H7 (cell line): ENCODE data around the gene DDX39B. TPM values are rescaled to one million over a fixed set of nuclear protein-coding genes. Genes with fewer than 3 reads are reported as not detected.
A peak's percentile ranks its signal among the peaks of the same experiment; 100 is the strongest.
"Not testable (repeated sequence)": the region's sequence is repeated elsewhere in the genome, so short reads cannot be mapped to it uniquely, and the experiment has no call there.

Source experiments
- DNase-seq: peaks from one replicate; pipeline ENCODE4 v3.0.0; 2012
- H3K27me3 ChIP-seq: 2 replicates; pipeline ENCODE4 v1.6.0; 2011; ENCODE audit warnings: mild to moderate bottlenecking, low read length; ENCODE audit not compliant: control insufficient read depth, insufficient read depth
- H3K36me3 ChIP-seq: replicated peaks from 2 replicates; pipeline ENCODE4 v1.5.1; 2011; ENCODE audit warnings: low read length; ENCODE audit not compliant: control insufficient read depth, insufficient read depth
- H3K4me3 ChIP-seq: 2 replicates; pipeline ENCODE4 v1.5.1; 2011; ENCODE audit warnings: low read depth, mild to moderate bottlenecking, control low read depth, low read length, moderate library complexity; ENCODE audit not compliant: insufficient read depth
- total RNA-seq: library from RNA; depleted of rRNA; stranded (reverse); fragments of >200 nt; shearing (Covaris generic); gene quantifications from 2 replicates; pipeline ENCODE4 v1.2.3, GENCODE V29; 2014

Gene DDX39B
- total RNA-seq, 1 experiment from 2014 or later: 872 TPM

DNA sequence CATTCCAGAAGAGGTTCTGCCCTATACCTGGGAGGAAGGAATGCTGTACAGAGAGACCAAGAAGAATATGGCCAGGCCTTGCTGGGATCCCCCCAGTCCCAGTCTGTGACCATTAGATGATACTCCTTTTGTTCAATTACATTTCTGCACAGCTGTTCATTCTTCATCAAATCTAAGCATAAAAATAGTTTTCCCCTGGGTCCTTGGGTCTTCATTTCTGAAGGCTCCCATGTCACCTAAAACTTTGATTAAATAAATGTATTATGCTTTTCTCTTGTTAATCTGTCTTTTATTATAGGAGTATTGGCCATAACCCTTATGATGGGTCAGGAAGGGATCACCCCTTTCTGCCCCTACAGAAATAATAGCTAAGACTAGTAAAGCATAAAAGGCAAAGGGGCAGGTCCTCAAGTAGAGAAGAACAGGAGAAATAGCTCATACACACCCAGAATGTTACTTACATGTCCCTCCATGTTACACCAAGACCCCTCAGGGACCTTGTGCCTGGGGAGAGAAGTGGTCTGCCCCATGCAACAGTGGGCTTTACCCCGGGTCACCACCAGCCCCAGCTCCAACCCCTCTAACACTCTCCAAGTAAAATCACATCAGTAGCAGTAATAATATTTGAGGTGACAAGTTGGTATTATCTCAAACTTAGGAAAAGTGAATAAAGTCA is 28.2 kb upstream of the DDX39B start:
- no peaks in the 10 kb centered on the region for H3K36me3 ChIP-seq
- no peaks in the 10 kb centered on the region; the same call in 1 of the 2 replicates for H3K27me3 ChIP-seq
- H3K4me3 ChIP-seq: no peak overlapping the region
- DNase-seq: no peak

DNA sequence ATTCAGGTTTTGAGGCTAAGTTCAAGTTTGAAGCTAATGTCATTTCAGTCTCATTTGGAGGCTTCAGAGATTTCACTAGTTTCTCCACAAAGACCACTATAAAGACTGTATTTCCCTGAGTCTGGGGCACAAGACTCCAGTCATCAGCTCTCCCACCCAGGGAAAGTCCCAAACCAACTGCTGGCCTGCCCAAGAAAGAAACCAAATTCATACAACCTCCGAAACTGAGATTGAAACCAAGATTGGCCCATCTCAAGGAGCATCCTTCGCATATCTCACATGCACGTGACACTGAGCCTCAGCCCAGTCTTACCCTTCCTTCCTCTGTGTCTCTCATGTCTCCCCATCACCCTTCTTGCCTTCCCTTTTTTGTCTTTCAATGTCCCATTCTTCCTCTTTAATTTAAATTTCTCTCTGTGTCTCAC is 26.7 kb upstream of the DDX39B start:
- Histone ChIP-seq H3K4me3 (no peak overlapping the region), H3K27me3 (no peaks in the 10 kb centered on the region), H3K36me3 (no peaks in the 10 kb centered on the region)
- no peak for DNase-seq

DNA sequence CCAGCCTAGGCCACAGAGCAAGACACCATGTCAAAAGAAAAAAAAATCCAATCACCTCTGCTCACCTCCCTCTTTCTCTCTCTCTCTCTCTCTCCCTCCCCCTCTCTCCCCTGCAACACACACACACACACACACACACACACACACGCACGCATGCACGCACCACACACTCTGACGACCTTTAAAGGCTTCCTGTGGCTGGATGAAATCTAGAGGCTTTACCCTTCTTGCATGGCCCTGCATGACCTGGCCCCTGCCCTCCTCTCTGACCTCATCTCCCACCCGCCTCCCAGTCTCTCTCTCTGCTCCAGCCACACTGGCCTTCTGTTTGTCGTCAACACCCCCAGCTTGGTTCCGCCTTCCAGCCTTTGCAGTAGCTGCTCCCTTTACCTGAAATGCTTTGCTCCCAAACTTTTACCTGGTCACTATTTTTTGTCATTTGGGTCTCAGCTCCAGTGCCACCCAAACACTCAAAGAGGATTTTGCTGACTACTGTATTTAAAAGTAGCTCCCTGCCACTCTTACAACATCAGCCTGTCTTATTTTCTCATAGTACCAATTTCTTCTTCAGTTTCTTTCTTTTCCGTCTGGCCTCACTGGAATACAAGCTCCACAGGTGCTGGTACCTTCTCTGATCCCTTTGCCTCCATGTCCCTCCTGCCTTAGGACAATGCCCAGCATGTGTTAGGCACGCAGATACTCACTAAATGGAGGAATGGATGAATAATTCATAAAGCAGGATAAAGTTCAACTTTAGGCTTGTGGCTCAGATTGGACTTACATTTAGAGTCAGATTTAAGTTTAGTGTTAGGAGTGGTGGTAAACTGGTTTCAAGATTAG is 25.9 kb upstream of the DDX39B start:
- H3K27me3 ChIP-seq: no peaks in the 10 kb centered on the region
- no peaks in the 10 kb centered on the region for H3K36me3 ChIP-seq
- peak; percentile 57 for DNase-seq
- no peak overlapping the region for H3K4me3 ChIP-seq

DNA sequence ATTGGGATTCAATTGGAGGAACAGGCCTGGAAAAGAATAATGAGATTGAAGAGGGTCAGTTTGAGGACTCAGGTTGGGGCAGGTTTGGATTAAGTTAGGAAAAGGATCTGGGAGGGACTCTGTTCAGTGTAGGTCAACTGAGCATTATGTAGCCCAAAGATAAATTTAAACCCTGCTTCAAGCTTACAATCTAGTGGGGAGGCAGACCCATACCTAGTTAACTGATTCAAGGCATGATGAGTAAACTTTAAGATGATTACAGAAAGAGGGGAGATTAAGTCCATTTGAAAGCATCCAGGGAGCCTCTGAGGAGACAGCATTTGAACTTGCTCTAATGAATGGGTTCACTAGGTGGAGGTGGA is 18.9 kb upstream of the DDX39B start:
- peaks cover 11% of the 10 kb centered on the region for H3K36me3 ChIP-seq
- H3K4me3 ChIP-seq: no peak overlapping the region
- H3K27me3 ChIP-seq: no peaks in the 10 kb centered on the region
- no peak for DNase-seq

DNA sequence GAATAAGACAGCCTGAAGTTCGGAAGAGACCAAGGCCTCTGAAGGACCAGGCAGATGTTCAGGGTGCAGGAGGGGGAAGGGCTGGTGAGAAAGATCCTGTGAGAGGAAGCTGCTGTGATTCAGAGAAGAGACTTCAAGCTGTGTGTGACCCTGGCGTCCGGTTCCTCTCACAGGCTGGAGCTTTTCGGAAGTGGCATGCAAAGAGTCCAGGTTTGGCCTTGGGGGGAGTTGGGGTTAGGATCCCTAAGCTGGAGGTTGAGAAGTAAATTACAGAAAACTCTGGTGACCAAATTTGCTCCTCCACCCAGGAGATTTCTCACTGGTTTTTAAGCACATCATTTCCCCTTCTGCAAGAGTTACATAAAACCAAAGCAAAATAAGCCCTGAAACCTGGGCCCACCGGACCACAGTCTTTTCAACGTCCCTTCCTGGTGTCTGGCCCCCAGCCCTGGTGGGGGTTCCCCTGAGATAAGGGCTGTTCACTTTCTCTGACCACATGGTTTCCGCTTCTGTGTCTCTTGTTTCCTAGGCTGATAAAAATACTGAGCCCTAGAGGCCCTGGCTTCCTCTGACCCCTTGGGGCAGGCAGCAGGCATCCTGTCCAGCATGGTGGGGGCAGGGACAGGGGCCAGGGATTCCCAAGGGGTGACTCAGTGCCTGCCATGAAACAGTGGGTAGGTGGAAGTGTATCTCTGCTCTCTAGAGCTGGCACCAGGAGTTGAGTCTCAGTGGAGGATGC is 18.3 kb upstream of the DDX39B start:
- Histone ChIP-seq H3K27me3 (no peaks in the 10 kb centered on the region), H3K4me3 (no peak overlapping the region), H3K36me3 (peaks cover 11% of the 10 kb centered on the region)
- no peak for DNase-seq

DNA sequence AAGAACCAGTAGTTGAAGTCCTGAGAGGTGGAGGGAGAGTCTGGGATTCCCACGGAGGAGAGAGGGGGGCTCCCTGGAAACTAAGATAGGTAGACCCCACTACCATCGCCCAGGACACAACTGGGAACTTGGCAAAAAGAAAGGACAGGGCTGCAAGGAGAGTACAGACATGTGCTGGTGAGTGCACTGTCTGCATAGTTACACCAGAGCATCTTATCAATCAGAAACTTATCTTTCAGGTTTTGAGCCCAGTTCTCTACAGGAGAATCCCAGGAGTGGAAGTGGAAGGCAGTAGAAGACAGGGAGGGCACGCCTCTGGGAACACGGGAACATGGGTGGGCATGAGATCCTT is 17.8 kb upstream of the DDX39B start:
- Histone ChIP-seq H3K36me3 (peaks cover 11% of the 10 kb centered on the region), H3K27me3 (no peaks in the 10 kb centered on the region), H3K4me3 (no peak overlapping the region)
- no peak for DNase-seq

DNA sequence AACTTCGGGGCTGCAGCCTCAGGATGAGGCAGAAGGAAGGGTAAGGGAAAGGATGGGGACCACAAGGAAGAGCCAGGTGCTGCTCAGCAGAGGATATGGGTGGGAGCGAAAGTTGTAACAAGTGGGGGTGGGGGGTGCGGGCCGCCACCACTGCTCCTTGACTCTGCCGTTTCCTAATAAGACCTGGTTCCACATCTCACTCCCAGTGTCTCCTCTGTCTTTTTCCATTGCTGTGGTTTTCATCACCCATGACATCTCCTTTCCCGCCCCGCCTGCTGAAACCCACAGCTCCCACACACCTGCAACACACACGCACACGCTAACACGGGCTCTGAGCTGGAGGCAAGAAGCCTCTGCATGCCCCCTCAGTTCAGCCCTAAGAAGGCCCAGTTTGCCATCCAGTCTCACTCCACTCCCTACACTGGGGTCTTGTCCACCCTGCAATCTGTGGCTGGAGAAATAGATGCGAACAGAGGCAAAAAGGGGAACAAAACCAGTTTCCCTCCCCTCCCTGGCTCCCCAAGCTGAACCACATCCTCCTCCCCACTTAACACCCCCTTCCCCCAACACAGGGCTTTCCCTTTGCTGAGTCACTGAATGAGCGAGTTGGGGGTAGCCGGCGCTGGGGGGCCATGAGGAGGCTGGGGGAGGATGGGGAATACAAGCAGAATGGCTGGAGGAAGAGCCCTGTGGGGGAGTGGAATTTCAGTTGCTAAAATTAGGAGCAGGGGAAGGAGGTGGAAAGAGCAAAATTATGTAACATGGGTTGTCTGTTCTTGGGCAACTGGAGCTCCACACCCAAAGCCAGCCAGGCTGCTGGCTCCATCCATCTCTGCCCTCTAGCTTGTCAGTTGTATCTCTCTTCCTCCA is 17.1 kb upstream of the DDX39B start:
- no peaks in the 10 kb centered on the region for H3K27me3 ChIP-seq
- H3K36me3 ChIP-seq: peaks cover 11% of the 10 kb centered on the region
- DNase-seq: no peak
- no peak overlapping the region for H3K4me3 ChIP-seq

DNA sequence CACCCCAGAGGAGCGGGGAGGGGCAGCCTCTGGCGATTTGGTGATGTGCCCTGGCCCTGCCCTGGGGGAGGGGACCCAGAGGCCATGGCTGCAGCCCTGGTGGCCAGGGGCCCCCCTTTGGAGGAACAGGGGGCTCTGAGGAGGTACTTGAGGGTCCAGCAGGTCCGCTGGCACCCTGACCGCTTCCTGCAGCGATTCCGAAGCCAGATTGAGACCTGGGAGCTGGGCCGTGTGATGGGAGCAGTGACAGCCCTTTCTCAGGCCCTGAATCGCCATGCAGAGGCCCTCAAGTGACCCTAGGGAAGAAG is 16.5 kb upstream of the DDX39B start:
- peaks cover 11% of the 10 kb centered on the region for H3K36me3 ChIP-seq
- H3K27me3 ChIP-seq: no peaks in the 10 kb centered on the region
- no peak overlapping the region for H3K4me3 ChIP-seq
- DNase-seq: no peak

DNA sequence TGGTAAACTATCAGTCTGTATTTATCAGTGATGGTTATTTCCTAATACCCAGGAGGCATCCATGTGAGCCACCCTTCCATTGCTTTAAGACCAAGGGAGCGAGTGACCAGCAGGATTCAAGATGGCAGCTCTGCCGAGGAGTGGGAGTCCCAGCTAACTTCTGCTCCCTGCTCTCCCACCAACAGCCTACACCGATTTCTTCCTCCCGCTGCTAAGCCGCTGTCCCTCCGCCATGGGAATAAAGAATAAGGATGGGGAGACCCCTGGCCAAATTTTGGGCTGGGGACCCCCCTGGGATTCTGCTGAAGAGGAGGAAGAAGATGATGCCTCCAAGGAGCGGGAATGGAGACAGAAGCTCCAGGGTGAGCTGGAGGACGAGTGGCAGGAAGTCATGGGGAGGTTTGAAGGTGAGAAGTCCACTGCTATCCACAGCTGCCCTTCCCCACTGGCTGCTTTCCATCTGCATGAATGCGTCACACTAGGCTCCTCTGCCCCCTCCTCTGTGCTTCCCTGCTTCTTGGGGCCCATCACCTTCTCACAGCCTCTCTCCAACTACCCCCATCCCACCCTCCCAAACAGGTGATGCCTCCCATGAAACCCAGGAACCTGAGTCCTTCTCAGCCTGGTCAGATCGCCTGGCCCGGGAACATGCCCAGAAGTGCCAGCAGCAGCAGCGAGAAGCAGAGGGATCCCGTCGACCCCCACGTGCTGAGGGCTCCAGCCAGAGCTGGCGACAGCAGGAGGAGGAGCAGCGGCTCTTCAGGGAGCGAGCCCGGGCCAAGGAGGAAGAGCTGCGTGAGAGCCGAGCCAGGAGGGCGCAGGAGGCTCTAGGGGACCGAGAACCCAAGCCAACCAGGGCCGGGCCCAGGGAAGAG is 15.9 kb upstream of the DDX39B start:
- Histone ChIP-seq H3K36me3 (peaks cover 11% of the 10 kb centered on the region), H3K4me3 (no peak overlapping the region), H3K27me3 (no peaks in the 10 kb centered on the region)
- DNase-seq: peak; percentile 36

DNA sequence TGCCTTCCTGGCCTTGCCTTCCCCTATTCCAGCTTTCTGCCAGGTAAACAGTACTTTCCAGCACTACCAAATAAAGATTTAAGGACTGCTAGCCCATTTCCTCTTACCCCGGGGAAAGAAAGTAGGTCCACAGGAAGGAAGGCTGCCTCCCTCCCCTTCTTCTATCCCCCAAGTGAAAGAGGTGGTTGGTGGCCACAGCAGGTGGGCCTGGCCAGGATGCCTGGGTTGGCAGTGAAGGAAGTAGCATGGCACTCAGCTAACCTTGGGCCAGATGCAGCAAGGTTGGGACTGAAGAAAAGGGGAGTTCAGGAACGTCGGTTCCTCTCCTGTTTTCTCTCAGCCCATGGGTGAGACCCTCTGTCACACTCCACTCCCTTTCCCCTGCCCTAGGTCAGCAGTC is 14.5 kb upstream of the DDX39B start:
- H3K4me3 ChIP-seq: no peak overlapping the region
- peaks cover 11% of the 10 kb centered on the region for H3K36me3 ChIP-seq
- peak; percentile 24 for DNase-seq
- H3K27me3 ChIP-seq: no peaks in the 10 kb centered on the region

DNA sequence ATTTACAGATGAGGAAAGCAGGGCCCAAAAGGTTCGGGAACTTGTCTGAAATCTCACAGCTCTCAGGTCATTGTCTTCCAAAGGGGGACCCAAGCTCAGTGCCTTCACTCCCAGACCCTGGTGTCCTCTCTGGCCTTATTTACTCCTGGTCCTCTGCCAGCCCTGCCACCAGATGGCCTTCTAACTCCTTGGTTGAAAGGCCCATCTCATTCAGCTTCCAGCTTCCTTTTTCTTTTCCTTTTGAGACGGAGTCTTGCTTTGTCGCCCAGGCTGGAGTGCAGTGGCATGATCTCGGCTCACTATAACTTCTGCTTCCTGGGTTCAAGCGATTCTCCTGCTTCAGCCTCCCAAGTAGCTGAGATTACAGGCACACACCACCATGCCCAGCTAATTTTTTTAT is 9.6 kb upstream of the DDX39B start:
- DNase-seq: peak; percentile 77
- not testable (repeated sequence) for H3K27me3 ChIP-seq, H3K36me3 ChIP-seq, H3K4me3 ChIP-seq

DNA sequence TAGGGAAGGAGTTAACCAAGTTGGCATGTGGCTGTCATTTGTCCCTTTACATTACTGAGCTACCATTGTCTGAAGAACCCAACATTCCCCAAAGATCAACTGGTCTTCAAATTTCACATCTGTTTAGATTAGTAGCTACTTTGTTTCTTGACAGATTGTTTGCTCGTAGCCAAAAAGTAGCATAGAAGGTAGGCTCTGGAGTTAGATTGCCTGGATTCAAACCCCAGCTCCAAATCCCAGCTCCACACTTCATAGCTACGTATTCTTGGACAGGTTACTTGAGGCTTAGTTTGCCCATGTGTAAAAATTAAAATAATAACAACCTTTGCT is 6.7 kb upstream of the DDX39B start:
- no peak overlapping the region for H3K4me3 ChIP-seq
- peaks cover 4% of the 10 kb centered on the region for H3K36me3 ChIP-seq
- H3K27me3 ChIP-seq: no peaks in the 10 kb centered on the region
- no peak for DNase-seq

DNA sequence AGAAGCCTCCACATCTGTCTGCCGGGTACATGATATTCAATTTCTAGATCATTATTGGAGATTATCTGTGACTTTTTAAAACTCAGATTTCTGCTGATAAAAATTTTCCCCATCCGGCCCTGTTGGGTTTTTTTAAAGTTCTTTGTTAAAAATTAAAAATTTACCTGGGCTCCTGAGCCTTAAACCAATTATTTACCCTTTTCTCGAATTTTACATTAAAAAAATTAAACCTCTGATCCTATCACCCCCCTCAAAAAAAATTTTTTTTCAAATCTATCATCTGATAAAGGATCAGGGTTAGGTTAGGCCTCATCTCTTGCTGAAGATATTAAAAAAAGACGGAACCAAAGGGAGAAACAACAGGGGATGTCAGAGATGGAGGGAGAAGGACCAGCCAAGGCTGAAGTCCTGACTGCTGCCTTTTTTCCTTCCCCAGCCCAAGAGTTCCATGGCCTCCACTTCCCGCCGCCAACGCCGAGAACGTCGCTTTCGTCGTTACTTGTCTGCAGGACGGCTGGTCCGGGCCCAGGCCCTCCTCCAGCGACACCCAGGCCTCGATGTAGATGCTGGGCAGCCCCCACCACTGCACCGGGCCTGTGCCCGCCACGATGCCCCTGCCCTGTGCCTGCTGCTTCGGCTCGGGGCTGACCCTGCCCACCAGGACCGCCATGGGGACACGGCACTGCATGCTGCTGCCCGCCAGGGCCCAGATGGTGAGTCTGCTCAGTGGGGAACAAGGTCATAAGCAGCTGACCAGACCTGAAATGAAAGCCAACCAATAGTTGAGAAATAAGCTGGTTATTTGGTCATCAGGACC is 6.1 kb upstream of the DDX39B start:
- H3K36me3 ChIP-seq: peaks cover 4% of the 10 kb centered on the region
- peak overlapping the region; percentile 4 for H3K4me3 ChIP-seq
- H3K27me3 ChIP-seq: no peaks in the 10 kb centered on the region
- DNase-seq: no peak
